HepG2 (cell line): ENCODE results near the gene S100A7. TPM values are rescaled to one million over a fixed set of nuclear protein-coding genes. Genes with fewer than 3 reads are reported as not detected.
A peak's percentile ranks its signal among the peaks of the same experiment; 100 is the strongest.

Source experiments
- AKNA ChIP-seq: sonication (generic); formaldehyde crosslinking; IDR thresholded peaks from 2 replicates; pipeline ENCODE4 v1.4.0; 2020; ENCODE audit warnings: missing genetic modification reagents, borderline replicate concordance
- ATM ChIP-seq: fragments of 450-650 bp; IDR thresholded peaks from 2 replicates; pipeline ENCODE4 v1.7.1; 2017; ENCODE audit warnings: mild to moderate bottlenecking, borderline replicate concordance
- BRD4 ChIP-seq: sonication (generic); formaldehyde crosslinking; IDR thresholded peaks from 2 replicates; pipeline ENCODE4 v1.4.0; 2020; ENCODE audit warnings: missing genetic modification reagents
- CEBPG ChIP-seq: IDR thresholded peaks from 2 replicates; pipeline ENCODE4 v1.6.1; 2016
- CREM ChIP-seq, 2 experiments: sonication (generic) in 1 of 2; formaldehyde crosslinking in 1 of 2; IDR thresholded peaks; 2 replicates each; pipeline versions ENCODE4 v1.4.0 to v1.6.1; 2016 to 2020; ENCODE audit warnings: antibody characterized with exemption in 1 of 2, mild to moderate bottlenecking in 1 of 2, missing genetic modification reagents in 1 of 2
- GATAD1 ChIP-seq: IDR thresholded peaks from 2 replicates; pipeline ENCODE4 v1.6.1; 2016; ENCODE audit warnings: missing genetic modification reagents, missing compliant biosample characterization
- ISX ChIP-seq: sonication (generic); formaldehyde crosslinking; conservative IDR thresholded peaks from 2 replicates; pipeline ENCODE4 v1.5.0; 2020; ENCODE audit warnings: missing genetic modification reagents
- KDM5A ChIP-seq: fragments of 200-600 bp; sonication (generic); IDR thresholded peaks from 2 replicates; pipeline ENCODE4 v1.7.0; 2018; ENCODE audit warnings: antibody characterized with exemption, mild to moderate bottlenecking, low read length, borderline replicate concordance
- KLF6 ChIP-seq: IDR thresholded peaks from 2 replicates; pipeline ENCODE4 v1.8.0; 2016; ENCODE audit warnings: missing biosample characterization, missing genetic modification reagents
- MIER3 ChIP-seq: IDR thresholded peaks from 2 replicates; pipeline ENCODE4 v1.6.1; 2016; ENCODE audit warnings: missing compliant biosample characterization, borderline replicate concordance
- PITX1 ChIP-seq: sonication (generic); formaldehyde crosslinking; IDR thresholded peaks from 2 replicates; pipeline ENCODE4 v1.5.1; 2020; ENCODE audit warnings: mild to moderate bottlenecking, missing genetic modification reagents
- RAD21 ChIP-seq: fragments of 450-650 bp; formaldehyde crosslinking; IDR thresholded peaks from 2 replicates; pipeline ENCODE4 v1.5.0; 2020; ENCODE audit warnings: mild to moderate bottlenecking
- TEF ChIP-seq: sonication (generic); formaldehyde crosslinking; IDR thresholded peaks from 2 replicates; pipeline ENCODE4 v1.5.0; 2020; ENCODE audit warnings: missing genetic modification reagents
- ZBTB21 ChIP-seq: sonication (generic); formaldehyde crosslinking; IDR thresholded peaks from 2 replicates; pipeline ENCODE4 v1.4.0; 2020; ENCODE audit warnings: missing genetic modification reagents
- ZFP82 ChIP-seq: sonication (generic); formaldehyde crosslinking; IDR thresholded peaks from 2 replicates; pipeline ENCODE4 v1.5.1; 2020; ENCODE audit warnings: mild to moderate bottlenecking, missing genetic modification reagents, borderline replicate concordance
- ZNF160 ChIP-seq: sonication (generic); formaldehyde crosslinking; IDR thresholded peaks from 2 replicates; pipeline ENCODE4 v1.8.0; 2022; ENCODE audit warnings: mild to moderate bottlenecking, inconsistent platforms, missing genetic modification reagents
- ZNF264 ChIP-seq: sonication (generic); formaldehyde crosslinking; IDR thresholded peaks from 2 replicates; pipeline ENCODE4 v1.4.0; 2020; ENCODE audit warnings: missing genetic modification reagents
- ZNF75D ChIP-seq: sonication (generic); formaldehyde crosslinking; IDR thresholded peaks from 2 replicates; pipeline ENCODE4 v1.8.1; 2023; ENCODE audit warnings: missing genetic modification reagents, mild to moderate bottlenecking, borderline replicate concordance
- ZNF878 ChIP-seq: sonication (generic); formaldehyde crosslinking; IDR thresholded peaks from 2 replicates; pipeline ENCODE4 v1.8.1; 2023; ENCODE audit warnings: mild to moderate bottlenecking, missing genetic modification reagents, moderate library complexity
- polyA plus RNA-seq, 8 experiments: library from polyadenylated mRNA; depleted of rRNA in 3 of 8; stranded (reverse) in 7 of 8; unstranded in 1 of 8; fragments of >200 nt; fragmentation: Illumina TruSeq in 4 of 8; extraction: Trizol in 4 of 8; gene quantifications; 2 replicates each; pipeline versions ENCODE4 v1.2.1 to v1.2.3, GENCODE V29; 2011 to 2016; ENCODE audit warnings: low read depth in 4 of 8, missing spikeins in 1 of 8, mixed read lengths in 1 of 8; ENCODE audit not compliant: insufficient read depth in 1 of 8
- total RNA-seq, 5 experiments: library from RNA; depleted of rRNA; stranded (reverse); fragments of >200 nt; fragmentation: Illumina TruSeq; extraction: Trizol; gene quantifications; 2 replicates each; pipeline ENCODE4 v1.2.3, GENCODE V29; 2016; ENCODE audit warnings: low read depth in 1 of 5
- TF ChIP-seq, protein P1 (sequence below): sonication (generic); formaldehyde crosslinking; conservative IDR thresholded peaks from 2 replicates; pipeline ENCODE4 v1.4.0; 2020; ENCODE audit warnings: missing genetic modification reagents
- TF ChIP-seq, protein P2 (sequence below), 2 experiments: fragments of 450-650 bp in 1 of 2; sonication (generic) in 1 of 2; formaldehyde crosslinking; IDR thresholded peaks; 2 replicates each; pipeline versions ENCODE4 v1.5.0 to v1.8.0; 2020 to 2022; ENCODE audit warnings: mild to moderate bottlenecking in 1 of 2, missing genetic modification reagents in 1 of 2

Gene S100A7
- total and polyA plus RNA-seq, 2 of the 13 experiments (the other 11 are each of a cell fraction or from before 2014, with no cell fraction given), result not detected

DNA sequence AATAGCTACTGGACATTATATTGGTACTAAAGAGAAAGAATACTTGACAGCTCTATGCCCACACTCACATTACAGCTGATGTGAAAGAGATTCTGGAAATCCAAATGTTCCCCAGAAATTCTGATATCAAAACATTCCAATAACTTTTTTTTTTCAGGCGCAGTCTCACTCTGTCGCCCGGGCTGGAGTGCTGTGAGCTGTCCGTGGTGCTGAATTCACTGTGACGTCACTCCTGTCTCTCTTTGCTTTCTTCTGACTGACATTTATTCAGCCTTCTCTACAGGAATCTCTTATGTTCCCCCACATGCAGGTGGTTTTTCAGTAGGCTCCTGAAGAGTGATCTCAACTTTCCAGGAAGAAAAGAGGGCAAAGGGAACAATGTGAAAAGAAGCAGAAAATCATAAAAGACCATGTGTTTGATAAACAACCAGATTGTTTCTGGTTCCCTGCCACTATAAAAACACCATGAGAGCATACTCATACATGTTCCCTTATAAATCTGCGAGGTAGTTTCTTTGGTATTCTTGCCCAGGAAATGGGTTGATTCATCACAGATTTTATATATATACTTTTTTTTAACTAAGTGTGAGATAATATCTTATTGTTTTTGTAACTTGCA is 37.9 kb downstream of the S100A7 start (continued):
- TF ChIP-seq ZFP82 (no peak), ZNF878 (peak; percentile 37; the same call in 1 of the 2 replicates), TEF (peak; percentile 87), PITX1 (no peak), CEBPG (CRISPR knock-in tag) (0 out of 2 replicates have a peak, but pooled peaks have one; percentile 16), ZNF75D (no peak), CREM (IDR thresholded peaks at IDR 0.05) (peak; percentile 95), CREM (CRISPR knock-in tag; IDR thresholded peaks at IDR 0.05) (peak; percentile 55; the same call in 1 of the 2 replicates), BRD4 (CRISPR knock-in tag) (no peak), ZNF160 (CRISPR knock-in tag) (no peak), ZNF264 (CRISPR knock-in tag) (peak; percentile 68), KDM5A (no peak), KLF6 (CRISPR knock-in tag) (peak; percentile 94; the same call in 1 of the 2 replicates), MIER3 (CRISPR knock-in tag) (0 out of 2 replicates have a peak, but pooled peaks have one; percentile 32), ZBTB21 (0 out of 2 replicates have a peak, but pooled peaks have one; percentile 60), RAD21 (no peak), ISX (CRISPR knock-in tag) (0 out of 2 replicates have a peak, but pooled peaks have one; percentile 49), ATM (no peak), GATAD1 (CRISPR knock-in tag) (peak; percentile 35; the same call in 1 of the 2 replicates), AKNA (CRISPR knock-in tag) (peak; percentile 66; the same call in 1 of the 2 replicates)
- TF ChIP-seq, protein P1, sequence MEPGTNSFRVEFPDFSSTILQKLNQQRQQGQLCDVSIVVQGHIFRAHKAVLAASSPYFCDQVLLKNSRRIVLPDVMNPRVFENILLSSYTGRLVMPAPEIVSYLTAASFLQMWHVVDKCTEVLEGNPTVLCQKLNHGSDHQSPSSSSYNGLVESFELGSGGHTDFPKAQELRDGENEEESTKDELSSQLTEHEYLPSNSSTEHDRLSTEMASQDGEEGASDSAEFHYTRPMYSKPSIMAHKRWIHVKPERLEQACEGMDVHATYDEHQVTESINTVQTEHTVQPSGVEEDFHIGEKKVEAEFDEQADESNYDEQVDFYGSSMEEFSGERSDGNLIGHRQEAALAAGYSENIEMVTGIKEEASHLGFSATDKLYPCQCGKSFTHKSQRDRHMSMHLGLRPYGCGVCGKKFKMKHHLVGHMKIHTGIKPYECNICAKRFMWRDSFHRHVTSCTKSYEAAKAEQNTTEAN (CRISPR knock-in tag), result peak; percentile 69; the same call in 1 of the 2 replicates
- TF ChIP-seq, protein P2, sequence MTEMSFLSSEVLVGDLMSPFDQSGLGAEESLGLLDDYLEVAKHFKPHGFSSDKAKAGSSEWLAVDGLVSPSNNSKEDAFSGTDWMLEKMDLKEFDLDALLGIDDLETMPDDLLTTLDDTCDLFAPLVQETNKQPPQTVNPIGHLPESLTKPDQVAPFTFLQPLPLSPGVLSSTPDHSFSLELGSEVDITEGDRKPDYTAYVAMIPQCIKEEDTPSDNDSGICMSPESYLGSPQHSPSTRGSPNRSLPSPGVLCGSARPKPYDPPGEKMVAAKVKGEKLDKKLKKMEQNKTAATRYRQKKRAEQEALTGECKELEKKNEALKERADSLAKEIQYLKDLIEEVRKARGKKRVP (CRISPR knock-in tag; IDR thresholded peaks at IDR 0.05), result peak in 1 of 2 experiments; percentile 52; a peak in 1 of 4 replicates
